UCSD-AML1 (cell line): ENCODE measurements around the gene DHRS11.

Experiments used
- DNase-seq: peaks from one replicate; lab custom pipeline; 2025; ENCODE audit not compliant: unreplicated experiment; lab: John Stamatoyannopoulos, UW

DHRS11 gene

GRCh38 chr17:36613155-36613554 is 21.5 kb downstream of the DHRS11 start:
- no peak for DNase-seq

GRCh38 chr17:36614081-36614480 is 22.4 kb downstream of the DHRS11 start:
- DNase-seq = no peak

GRCh38 chr17:36614933-36615332 is 23.3 kb downstream of the DHRS11 start:
- no peak for DNase-seq

- DNase-seq = no peak
Measured at GRCh38 chr17:36616061-36617029, 24.7 kb downstream of the DHRS11 start.

GRCh38 chr17:36617773-36618172 is 26.1 kb downstream of the DHRS11 start:
- DNase-seq = no peak

GRCh38 chr17:36623281-36623680 is 31.6 kb downstream of the DHRS11 start:
- no peak for DNase-seq

- no peak for DNase-seq
Measured at GRCh38 chr17:36625188-36625587, 33.5 kb downstream of the DHRS11 start.

- DNase-seq = no peak
Measured at GRCh38 chr17:36627101-36627500, 35.4 kb downstream of the DHRS11 start.

GRCh38 chr17:36628576-36628975 is 36.9 kb downstream of the DHRS11 start:
- no peak for DNase-seq

- peak; percentile 79 for DNase-seq
Measured at GRCh38 chr17:36629252-36629847, 37.7 kb downstream of the DHRS11 start.

GRCh38 chr17:36629970-36630502 is 38.4 kb downstream of the DHRS11 start:
- DNase-seq = no peak

- no peak for DNase-seq
Measured at GRCh38 chr17:36631022-36631421, 39.3 kb downstream of the DHRS11 start.

- DNase-seq = no peak
Measured at GRCh38 chr17:36632916-36633771, 41.5 kb downstream of the DHRS11 start.

GRCh38 chr17:36640346-36640745 is 48.7 kb downstream of the DHRS11 start:
- no peak for DNase-seq

GRCh38 chr17:36640836-36641235 is 49.2 kb downstream of the DHRS11 start:
- DNase-seq = no peak

- no peak for DNase-seq
Measured at GRCh38 chr17:36641331-36641876, 49.7 kb downstream of the DHRS11 start.

- no peak for DNase-seq
Measured at GRCh38 chr17:36641877-36642845, 50.5 kb downstream of the DHRS11 start.

- DNase-seq = no peak
Measured at GRCh38 chr17:36643086-36643685, 51.5 kb downstream of the DHRS11 start.

GRCh38 chr17:36645422-36645821 is 53.7 kb downstream of the DHRS11 start:
- no peak for DNase-seq
